HepG2 (cell line): ENCODE results near the gene TRAPPC12. TPM values are rescaled to one million over a fixed set of nuclear protein-coding genes. Genes with fewer than 3 reads are reported as not detected.

ENCODE experiments used
- CCDC6 ChIP-seq: sonication (generic); formaldehyde crosslinking; IDR thresholded peaks from 2 replicates; pipeline ENCODE4 v1.8.1; 2022; ENCODE audit warnings: mild to moderate bottlenecking, missing genetic modification reagents, moderate library complexity
- FOXO4 ChIP-seq: sonication (generic); formaldehyde crosslinking; conservative IDR thresholded peaks from 2 replicates; pipeline ENCODE4 v1.8.1; 2023; ENCODE audit warnings: missing genetic modification reagents
- GMEB1 ChIP-seq: sonication (generic); formaldehyde crosslinking; IDR thresholded peaks from 2 replicates; pipeline ENCODE4 v1.5.1; 2020; ENCODE audit warnings: missing genetic modification reagents, mild to moderate bottlenecking, borderline replicate concordance
- MLLT10 ChIP-seq: sonication (generic); formaldehyde crosslinking; IDR thresholded peaks from 2 replicates; pipeline ENCODE4 v1.4.0; 2020; ENCODE audit warnings: missing genetic modification reagents
- TBL1XR1 ChIP-seq: fragments of 150-350 bp; IDR thresholded peaks from 2 replicates; pipeline ENCODE4 v1.6.1; 2014; ENCODE audit warnings: borderline replicate concordance, low read length; ENCODE audit not compliant: partially characterized antibody
- TFAP4 ChIP-seq: sonication (generic); IDR thresholded peaks from 2 replicates; pipeline ENCODE4 v1.6.1; 2016; ENCODE audit warnings: low read depth, borderline replicate concordance
- XRCC5 ChIP-seq: fragments of 200-400 bp; formaldehyde crosslinking; optimal IDR thresholded peaks from 2 replicates; pipeline ENCODE3; 2017; ENCODE audit warnings: mild to moderate bottlenecking, low read length
- ZFAT ChIP-seq: sonication (generic); formaldehyde crosslinking; conservative IDR thresholded peaks from 2 replicates; pipeline ENCODE4 v1.8.1; 2023; ENCODE audit warnings: missing genetic modification reagents, inconsistent platforms
- ZHX1 ChIP-seq: sonication (generic); formaldehyde crosslinking; IDR thresholded peaks from 2 replicates; pipeline ENCODE4 v1.8.1; 2022; ENCODE audit warnings: low read depth, mild to moderate bottlenecking, missing genetic modification reagents
- ZMYM2 ChIP-seq: sonication (generic); formaldehyde crosslinking; IDR thresholded peaks from 2 replicates; pipeline ENCODE4 v1.8.0; 2022; ENCODE audit warnings: mild to moderate bottlenecking, missing genetic modification reagents
- ZNF124 ChIP-seq: sonication (generic); formaldehyde crosslinking; IDR thresholded peaks from 2 replicates; pipeline ENCODE4 v1.4.0; 2020; ENCODE audit warnings: missing genetic modification reagents
- ZNF367 ChIP-seq: sonication (generic); formaldehyde crosslinking; IDR thresholded peaks from 2 replicates; pipeline ENCODE4 v1.4.0; 2020; ENCODE audit warnings: missing genetic modification reagents, borderline replicate concordance
- ZNF484 ChIP-seq: sonication (generic); formaldehyde crosslinking; IDR thresholded peaks from 2 replicates; pipeline ENCODE4 v1.5.1; 2020; ENCODE audit warnings: mild to moderate bottlenecking, low read depth, missing genetic modification reagents, borderline replicate concordance
- ZNF567 ChIP-seq: sonication (generic); formaldehyde crosslinking; IDR thresholded peaks from 2 replicates; pipeline ENCODE4 v1.8.1; 2023; ENCODE audit warnings: mild to moderate bottlenecking, missing genetic modification reagents, borderline replicate concordance
- ZNF576 ChIP-seq: sonication (generic); formaldehyde crosslinking; IDR thresholded peaks from 2 replicates; pipeline ENCODE4 v1.4.0; 2020; ENCODE audit warnings: mild to moderate bottlenecking, missing genetic modification reagents
- ZNF607 ChIP-seq: sonication (generic); formaldehyde crosslinking; IDR thresholded peaks from 2 replicates; pipeline ENCODE4 v1.5.1; 2020; ENCODE audit warnings: missing genetic modification reagents, mild to moderate bottlenecking, borderline replicate concordance
- ZNF674 ChIP-seq: sonication (generic); formaldehyde crosslinking; IDR thresholded peaks from 2 replicates; pipeline ENCODE4 v1.5.0; 2020; ENCODE audit warnings: low read depth, mild to moderate bottlenecking, missing genetic modification reagents
- ZNF710 ChIP-seq: sonication (generic); formaldehyde crosslinking; IDR thresholded peaks from 2 replicates; pipeline ENCODE4 v1.5.0; 2020; ENCODE audit warnings: mild to moderate bottlenecking, missing genetic modification reagents, borderline replicate concordance
- ZNF749 ChIP-seq: sonication (generic); formaldehyde crosslinking; IDR thresholded peaks from 2 replicates; pipeline ENCODE4 v1.8.0; 2022; ENCODE audit warnings: mild to moderate bottlenecking, missing genetic modification reagents, moderate library complexity, borderline replicate concordance
- ZNF792 ChIP-seq: IDR thresholded peaks from 2 replicates; pipeline ENCODE4 v1.6.1; 2016
- polyA plus RNA-seq, 8 experiments: library from polyadenylated mRNA; depleted of rRNA in 3 of 8; stranded (reverse) in 7 of 8; unstranded in 1 of 8; fragments of >200 nt; fragmentation: Illumina TruSeq in 4 of 8; extraction: Trizol in 4 of 8; gene quantifications; 2 replicates each; pipeline versions ENCODE4 v1.2.1 to v1.2.3, GENCODE V29; 2011 to 2016; ENCODE audit warnings: low read depth in 4 of 8, missing spikeins in 1 of 8, mixed read lengths in 1 of 8; ENCODE audit not compliant: insufficient read depth in 1 of 8
- total RNA-seq, 5 experiments: library from RNA; depleted of rRNA; stranded (reverse); fragments of >200 nt; fragmentation: Illumina TruSeq; extraction: Trizol; gene quantifications; 2 replicates each; pipeline ENCODE4 v1.2.3, GENCODE V29; 2016; ENCODE audit warnings: low read depth in 1 of 5

Gene TRAPPC12
- total and polyA plus RNA-seq, 2 of the 13 experiments (the other 11 are each of a cell fraction or from before 2014, with no cell fraction given) = 46.4 to 97.7 TPM

- TF ChIP-seq ZNF792 (CRISPR knock-in tag) (no peak), ZNF484 (CRISPR knock-in tag) (no peak), FOXO4 (CRISPR knock-in tag) (no peak), ZNF607 (CRISPR knock-in tag) (no peak; the same call in 1 of the 2 replicates), TFAP4 (no peak), TBL1XR1 (peak; percentile 32), ZNF124 (CRISPR knock-in tag) (0 out of 2 replicates have a peak, but pooled peaks have one; percentile 14), ZNF567 (CRISPR knock-in tag) (no peak; the same call in 1 of the 2 replicates), MLLT10 (CRISPR knock-in tag) (no peak), XRCC5 (no peak), GMEB1 (no peak), ZMYM2 (CRISPR knock-in tag) (no peak), ZNF367 (CRISPR knock-in tag) (no peak), ZNF674 (CRISPR knock-in tag) (no peak), ZHX1 (CRISPR knock-in tag) (no peak), ZNF749 (CRISPR knock-in tag) (no peak), ZNF710 (CRISPR knock-in tag) (no peak), CCDC6 (CRISPR knock-in tag) (no peak), ZFAT (CRISPR knock-in tag) (no peak; the same call in 1 of the 2 replicates), ZNF576 (CRISPR knock-in tag) (no peak)
These were observed 139.2 kb downstream of the TRAPPC12 start (continued) for GRCh38 chr2:3518496-3519254.
